Lower leg skin (tissue), 3 donors: ENCODE measurements around the gene ZNF385D.

Source experiments
- CTCF ChIP-seq, 3 donors: fragments of 450-650 bp; IDR thresholded peaks; one replicate each; pipeline ENCODE4 v1.5.1; 2016; ENCODE audit warnings: antibody characterized with exemption in 3 of 3, mild to moderate bottlenecking in 3 of 3, moderate library complexity in 2 of 3
- POLR2A ChIP-seq, 2 donors: fragments of 450-650 bp; IDR thresholded peaks; one replicate each; pipeline ENCODE4 v1.6.1; 2016 to 2017; ENCODE audit warnings: antibody characterized with exemption in 2 of 2, mild to moderate bottlenecking in 1 of 2, moderate library complexity in 1 of 2

GRCh38 chr3:21738283-21738682, 12.7 kb downstream of the ZNF385D start:
- TF ChIP-seq CTCF (IDR thresholded peaks at IDR 0.05) (no peak), POLR2A (IDR thresholded peaks at IDR 0.05) (no peak)
